NCI-H226 (cell line): Measurements from ENCODE around the gene ROR2.
"Not testable (repeated sequence)": the region's sequence is repeated elsewhere in the genome, so short reads cannot be mapped to it uniquely, and the experiment has no call there.

Experiments
- DNase-seq: peaks from one replicate; pipeline ENCODE4 v3.0.0-alpha.2; 2015

ROR2 gene

DNA sequence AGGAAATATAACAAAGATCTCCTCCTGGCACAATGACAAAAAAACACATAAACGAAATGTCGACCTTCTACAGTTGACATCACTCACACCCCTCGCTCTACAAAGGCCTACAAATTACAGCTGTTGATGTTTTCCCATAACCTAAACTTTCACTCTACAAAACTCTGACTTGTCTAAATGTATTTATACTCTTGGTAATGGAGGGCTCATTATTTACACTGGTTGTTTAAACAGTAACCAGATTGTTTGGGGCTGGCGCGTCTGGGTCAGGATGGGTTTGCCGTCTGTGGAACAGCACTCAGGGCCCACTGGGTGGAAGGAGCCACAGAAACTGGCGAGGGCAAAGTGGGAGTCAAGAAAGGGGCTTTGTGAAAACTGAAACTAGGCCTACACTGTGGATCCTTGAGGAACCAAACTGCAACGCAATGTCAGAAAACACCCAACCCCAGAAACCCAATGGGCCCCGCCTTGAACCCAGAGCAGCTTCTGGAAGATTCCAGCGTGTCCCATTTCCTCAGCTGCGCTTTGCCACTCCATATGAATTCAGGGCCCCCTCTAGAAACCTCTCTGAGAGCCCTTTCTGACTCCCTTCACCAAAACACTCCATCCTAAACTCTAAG lies 136.7 kb downstream of the ROR2 start:
- DNase-seq = no peak

DNA sequence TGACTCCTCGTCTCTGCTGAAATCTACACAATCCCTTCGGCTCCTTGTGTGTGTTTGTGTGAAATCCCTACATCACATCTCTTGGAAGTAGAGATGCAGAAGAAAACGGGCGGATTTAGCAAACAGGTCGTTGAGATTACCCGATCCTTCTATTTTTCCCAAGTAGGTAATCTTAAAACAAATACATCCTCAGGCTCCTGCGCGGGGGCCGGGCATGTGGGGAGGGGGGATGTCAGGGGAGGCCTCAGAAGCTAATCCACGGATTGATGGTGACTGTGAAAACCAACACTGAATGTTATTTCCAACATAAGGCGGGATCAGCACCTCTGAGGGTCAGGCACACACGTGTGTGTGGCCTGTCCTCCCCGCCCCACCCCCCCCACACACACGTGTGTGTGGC lies 137.8 kb downstream of the ROR2 start:
- no peak for DNase-seq

DNA sequence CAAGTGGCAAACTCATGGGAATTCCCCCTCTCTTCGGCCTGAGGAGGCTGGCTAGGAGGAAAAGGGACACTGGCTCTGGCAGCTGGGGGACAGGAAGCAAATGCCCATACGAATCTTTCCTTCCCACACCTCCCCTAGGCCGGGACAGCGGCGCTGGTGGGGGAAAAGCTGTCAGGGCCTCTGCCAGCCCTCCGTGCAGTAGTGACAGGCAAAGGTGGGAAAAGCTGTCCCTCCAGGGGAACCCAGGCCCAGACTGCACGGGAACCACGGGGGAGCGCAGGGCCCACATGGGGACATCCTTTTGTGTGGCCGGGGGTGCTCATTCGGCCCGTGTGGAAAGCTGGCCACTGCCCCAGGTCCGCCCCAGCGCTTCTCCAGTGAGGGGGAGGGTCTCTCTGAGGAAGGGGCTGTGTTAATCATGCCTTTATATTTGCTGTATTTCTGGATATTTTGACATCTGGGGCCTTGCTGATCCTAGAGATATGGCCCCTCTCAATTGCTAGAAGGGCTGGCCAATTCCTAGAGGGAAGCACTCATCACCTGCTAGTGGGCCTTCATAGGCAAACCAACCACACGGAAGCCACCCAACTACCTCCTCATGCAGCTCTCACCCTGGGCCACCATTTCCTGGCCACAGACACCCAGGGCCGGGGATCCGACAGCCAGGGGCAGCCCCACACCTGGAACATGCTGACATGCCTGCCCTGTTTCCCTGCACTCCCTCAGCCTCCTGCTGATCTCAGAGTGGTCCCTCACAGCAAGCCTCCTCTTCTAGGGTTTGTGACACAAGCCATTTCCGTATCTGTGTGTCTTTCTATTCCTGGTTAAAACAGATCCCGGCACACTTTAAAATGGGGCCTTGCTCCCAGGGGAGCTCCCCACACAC lies 138.8 kb downstream of the ROR2 start:
- DNase-seq = no peak

DNA sequence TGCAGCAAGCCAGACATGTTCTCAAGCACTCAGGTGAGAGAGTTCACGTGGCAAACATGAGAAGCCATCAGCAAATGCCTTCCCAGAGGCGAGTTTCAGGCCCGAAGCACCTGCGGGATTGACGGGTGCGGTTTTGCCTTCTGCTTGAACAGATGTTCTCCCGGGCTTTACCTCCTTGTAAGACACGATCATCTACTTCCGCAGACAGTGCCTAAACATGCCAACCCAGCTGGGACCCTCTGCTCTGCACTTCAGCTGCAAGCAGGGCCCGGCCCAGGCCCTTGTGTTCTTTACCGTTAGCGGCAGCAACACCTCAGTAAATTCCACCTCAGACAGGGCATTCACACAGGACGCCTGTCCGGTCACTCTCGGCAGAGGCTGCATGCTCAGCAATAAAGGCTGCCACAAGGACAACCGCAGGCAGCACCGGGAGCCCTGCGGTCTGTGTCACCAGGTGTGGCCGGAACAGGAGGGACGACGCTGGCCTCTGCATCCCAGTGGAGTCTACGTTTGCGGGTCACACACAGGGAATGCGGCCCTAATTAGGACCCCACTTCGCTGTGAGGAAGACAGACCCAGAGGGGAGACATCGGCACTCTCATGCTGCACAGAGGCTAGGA lies 139.6 kb downstream of the ROR2 start:
- no peak for DNase-seq

DNA sequence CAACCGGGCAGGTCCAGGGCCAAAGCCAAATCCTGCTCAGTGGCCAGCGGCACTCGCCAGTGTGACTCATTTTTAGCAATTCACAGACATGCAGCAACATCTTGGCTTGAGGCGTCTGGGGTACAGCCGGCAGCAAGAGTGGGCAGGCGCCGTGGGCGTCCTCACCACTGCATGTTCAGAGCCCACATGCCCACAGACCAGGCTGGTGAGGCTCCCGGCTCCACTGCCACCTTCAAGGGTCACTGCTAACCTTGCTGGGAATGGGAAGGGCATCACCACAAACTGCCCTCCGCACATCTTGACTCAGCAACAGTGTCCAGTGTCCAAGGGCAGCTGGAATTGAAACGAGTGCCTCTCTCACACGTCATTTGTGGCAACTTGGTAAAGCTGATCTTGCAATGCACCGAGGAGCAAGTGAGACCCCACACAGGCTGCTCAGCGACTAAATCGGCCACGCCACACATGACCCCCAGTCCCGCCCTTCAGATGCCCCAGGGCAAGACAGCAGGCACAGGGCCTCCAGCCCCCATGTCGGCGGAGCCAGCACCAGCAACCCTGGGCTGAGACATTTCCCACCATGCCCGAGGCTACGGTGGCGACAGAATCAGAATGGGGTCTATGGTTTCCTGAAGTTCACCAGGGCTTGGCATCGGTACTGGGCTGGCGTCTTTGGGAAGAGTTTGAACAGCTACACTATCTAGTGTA lies 140.3 kb downstream of the ROR2 start:
- DNase-seq = peak; percentile 39

DNA sequence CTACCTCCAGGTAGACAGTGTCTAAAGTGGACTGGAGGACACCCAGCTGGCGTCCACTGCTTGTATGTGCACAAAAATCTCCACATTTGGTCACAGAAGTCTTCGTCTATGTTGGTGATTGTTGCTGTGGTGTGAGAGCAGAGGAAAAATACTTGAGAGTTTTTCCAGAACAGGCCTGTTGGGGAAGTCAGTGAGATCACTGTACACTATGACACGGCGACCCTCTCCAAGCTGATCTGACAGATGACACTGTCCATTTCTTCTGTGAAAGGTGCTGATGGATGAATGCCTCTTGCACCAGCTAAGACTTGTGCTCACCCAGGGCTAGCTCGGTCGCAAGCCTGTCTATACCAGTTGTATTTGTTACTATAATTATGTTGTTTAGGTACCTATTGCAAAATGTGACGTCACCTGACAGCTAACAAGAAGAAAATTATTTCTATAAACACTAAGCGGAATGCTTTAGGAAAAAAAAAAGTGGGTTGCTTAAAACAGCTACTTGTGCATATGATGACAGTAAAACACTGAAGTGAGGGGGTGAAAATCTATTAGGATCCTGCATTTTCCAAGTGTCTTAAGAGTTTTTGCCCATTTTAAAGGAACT lies 142.3 kb downstream of the ROR2 start:
- no peak for DNase-seq

DNA sequence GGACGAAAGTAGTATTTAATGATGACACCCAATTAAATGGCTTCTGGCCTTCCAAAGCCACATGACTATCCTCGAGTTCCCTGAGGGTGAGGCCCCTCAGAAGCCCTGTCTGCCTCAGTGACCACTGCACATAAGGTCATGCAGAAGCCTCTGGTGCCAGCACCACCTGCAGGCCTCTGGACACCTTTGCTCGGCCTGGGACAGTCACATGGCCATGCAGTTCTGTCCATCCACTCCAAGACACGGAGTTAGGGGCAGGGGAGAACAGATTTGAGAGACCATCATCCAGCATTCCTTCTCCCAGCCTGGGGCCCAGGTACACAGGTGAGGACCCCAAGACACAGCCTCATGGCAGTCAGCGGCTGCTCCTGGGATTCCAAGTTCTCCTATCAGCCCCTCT lies 145.0 kb downstream of the ROR2 start:
- no peak for DNase-seq

DNA sequence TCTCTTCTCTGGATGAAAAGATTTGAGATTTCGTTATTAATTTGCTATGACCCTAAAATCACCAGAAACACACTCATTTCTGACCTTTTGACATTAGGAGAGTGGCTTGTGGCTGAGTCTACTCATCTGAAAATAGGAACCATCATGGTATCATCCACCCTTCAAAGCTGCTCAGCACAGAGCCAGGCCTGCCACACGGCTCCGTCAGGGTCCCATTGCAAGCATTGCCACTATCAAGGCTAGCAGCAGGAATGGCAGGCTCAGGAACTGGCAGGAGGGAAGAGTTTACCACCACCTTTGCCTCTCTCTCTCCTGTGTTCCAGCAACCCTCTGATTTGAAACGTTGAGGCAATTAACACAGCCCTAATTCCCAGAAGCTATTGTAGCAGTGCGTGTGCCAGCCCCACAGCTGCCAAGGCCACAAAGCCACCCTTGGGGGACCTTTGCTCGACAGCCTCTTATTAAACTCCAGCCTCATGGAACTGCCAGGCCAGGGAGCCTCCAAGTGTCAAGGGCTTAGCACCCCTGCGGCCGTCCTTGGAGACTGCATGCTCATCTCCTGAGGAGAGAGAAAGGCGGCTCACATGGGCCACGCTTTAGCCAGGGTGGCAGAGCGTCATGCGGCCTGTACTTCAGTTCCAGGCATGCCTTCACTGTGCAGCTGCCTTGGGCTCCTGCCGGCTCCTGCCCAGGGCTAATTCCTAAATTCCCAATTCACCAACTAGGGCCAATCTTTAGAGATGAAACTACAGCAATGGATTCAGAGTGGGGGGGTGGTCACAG lies 145.9 kb downstream of the ROR2 start:
- no peak for DNase-seq

DNA sequence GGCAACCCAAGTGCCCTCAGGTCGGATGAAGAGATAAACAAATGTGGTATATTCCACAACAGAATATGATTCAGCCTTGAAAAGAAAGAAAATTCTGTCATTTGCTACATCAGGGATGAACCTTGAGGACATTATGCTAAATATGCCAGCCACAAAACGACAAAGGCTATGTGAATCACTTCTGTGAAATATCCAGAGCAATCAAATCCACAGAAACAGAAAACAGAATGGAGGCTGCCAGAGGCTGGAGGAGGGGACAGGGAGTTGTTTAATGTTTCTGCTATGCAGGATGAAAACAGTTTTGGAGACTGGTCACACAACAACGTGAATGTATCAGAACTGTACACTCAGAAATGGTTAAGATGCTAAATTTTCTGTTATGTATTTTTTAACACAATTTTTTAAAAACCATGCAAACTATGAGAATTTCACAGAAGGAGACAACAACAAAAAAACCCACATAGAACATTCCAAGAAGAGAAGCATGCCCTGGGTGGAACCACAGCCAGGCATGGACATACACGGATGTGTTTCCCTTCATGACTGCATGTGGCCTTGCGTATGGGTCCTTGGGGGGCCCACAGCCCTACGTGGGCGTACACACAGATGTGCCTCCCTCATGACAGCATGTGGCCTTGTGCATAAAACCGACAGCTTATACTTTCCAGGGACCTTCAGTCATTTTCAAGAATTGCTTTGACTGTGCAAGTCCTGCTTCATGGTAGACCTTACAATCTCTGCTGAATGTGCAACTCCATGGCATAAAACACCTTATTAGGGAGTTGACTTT lies 146.7 kb downstream of the ROR2 start:
- no peak for DNase-seq

DNA sequence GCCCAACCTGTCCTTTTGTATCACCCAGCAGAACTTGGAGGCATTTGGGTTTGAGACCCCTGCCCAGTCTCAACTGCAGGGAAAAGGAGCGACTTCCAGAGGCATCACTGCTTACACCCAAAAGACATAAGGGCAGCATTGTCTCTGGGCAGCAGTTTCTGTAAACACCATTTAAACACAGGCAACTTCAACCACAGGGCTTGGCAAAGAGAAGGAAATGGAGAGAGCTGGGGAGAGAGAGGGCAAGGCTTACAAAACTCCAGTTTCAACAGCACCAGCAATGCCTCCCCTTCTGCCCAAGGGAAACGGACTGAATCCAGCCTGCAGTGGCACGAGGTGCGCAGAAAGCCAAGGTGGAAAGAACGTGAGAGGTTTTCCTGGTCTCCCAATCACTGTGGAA lies 147.6 kb downstream of the ROR2 start:
- no peak for DNase-seq

DNA sequence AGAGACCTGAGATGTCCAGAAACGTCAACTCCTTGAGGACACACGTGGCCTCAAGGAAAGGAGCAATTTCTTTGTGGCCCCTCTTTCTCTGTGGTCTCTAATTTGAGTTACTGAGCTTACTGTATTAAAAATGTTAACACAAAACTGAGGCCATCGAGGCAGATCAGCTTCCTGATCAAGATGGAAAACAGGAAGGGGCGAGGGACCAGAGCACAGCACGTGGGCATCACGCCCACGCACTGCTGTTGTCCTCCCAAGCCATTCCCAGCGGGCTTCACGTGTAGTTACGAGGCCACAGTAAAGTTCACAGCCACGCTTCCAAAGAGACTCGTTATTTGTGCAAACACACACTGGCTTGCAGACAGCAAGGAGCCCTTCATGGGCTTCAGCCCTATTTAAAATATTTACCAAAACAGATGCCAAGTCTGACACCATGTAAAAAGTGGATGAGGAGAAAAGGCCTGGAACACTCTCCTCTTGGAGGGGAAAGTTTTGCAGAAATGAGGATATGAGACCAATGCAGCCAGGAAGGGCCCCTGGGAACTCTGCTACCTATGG lies 149.5 kb downstream of the ROR2 start:
- DNase-seq = no peak

DNA sequence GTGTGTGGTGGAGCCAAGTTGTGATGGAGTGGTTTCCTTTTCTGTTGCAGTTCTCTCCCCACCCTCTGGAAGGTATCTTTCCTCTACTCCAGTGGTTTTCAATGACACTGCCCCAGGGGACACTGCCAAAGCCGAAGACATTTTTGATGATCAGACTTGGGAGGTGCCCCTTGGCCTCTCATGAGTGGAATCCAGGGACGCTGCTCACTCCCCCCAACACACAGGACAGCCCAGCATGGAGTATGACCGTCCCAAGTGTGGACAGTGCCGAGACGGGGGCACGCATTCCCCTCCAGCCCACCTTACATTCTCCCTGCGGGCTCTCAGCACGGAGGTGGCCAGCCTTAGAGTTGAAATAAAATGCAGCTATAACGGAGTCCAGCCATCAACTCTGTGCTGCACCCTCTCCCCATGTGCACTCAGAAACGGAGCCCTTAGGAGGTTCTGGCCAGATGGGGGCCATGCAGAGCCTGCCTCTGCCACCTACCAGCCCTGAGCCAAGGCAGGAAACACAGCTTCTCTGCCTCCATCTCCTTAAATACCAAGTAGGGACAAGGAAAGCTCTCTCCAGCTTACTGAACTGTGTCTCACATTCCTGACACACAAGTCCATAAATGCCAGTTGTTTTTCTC lies 150.8 kb downstream of the ROR2 start:
- DNase-seq = no peak

DNA sequence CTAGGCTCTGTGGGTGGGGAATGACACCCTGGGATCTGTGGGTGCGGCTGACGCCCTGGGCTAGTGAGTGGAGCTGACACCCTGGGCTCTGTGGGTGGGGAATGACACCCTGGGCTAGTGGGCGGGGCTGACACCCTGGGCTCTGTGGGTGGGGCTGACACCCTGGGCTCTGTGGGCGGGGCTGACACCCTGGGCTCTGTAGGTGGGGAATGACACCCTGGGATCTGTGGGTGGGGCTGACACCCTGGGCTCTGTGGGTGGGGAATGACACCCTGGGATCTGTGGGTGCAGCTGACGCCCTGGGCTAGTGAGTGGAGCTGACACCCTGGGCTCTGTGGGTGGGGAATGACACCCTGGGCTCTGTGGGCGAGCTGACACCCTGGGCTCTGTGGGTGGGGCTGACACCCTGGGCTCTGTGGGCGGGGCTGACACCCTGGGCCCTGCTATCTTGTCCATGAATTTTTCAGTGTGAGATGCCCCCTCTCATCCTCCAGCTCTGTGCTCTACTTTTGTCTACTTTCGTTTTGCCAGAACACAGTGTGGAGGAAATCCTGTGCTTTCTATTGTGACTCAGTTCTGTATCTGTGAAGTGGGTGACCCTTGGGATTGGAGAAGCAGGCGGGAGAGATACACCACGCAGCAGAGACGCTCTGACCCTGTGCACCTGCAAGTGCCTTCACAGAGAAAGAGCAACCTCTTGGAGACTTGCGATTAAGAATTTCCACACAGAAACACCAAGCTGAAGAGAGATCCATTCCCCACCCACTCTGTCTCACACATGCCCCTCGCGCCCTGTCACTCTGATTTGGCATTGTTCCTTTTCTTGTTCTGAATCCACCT lies 151.5 kb downstream of the ROR2 start:
- DNase-seq = peak; percentile 58

DNA sequence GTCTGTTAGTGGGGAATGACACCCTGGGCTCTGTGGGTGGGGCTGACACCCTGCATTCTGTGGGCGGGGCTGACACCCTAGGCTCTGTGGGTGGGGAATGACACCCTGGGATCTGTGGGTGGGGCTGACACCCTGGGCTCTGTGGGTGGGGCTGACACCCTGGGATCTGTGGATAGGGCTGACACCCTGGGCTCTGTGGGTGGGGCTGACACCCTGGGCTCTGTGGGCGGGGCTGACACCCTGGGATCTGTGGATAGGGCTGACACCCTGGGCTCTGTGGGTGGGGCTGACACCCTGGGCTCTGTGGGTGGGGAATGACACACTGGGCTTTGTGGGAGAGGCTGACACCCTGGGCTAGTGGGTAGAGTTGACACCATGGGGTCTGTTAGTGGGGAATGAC lies 152.5 kb downstream of the ROR2 start:
- not testable (repeated sequence) for DNase-seq

DNA sequence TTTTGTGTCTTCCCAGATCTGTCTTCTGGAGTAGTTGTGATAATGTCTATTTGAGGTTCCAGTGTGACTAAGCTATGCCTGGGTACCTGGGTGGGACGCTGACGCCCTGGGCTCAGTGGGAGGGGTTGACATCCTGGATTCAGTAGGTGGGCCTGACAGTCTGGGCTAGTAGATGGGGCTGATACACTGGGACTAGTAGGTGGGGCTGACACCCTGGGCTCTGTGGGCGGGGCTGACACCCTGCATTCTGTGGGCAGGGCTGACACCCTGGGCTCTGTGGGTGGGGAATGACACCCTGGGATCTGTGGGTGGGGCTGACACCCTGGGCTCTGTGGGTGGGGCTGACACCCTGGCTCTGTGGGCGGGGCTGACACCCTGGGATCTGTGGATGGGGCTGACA lies 153.5 kb downstream of the ROR2 start:
- DNase-seq = peak; percentile 34

DNA sequence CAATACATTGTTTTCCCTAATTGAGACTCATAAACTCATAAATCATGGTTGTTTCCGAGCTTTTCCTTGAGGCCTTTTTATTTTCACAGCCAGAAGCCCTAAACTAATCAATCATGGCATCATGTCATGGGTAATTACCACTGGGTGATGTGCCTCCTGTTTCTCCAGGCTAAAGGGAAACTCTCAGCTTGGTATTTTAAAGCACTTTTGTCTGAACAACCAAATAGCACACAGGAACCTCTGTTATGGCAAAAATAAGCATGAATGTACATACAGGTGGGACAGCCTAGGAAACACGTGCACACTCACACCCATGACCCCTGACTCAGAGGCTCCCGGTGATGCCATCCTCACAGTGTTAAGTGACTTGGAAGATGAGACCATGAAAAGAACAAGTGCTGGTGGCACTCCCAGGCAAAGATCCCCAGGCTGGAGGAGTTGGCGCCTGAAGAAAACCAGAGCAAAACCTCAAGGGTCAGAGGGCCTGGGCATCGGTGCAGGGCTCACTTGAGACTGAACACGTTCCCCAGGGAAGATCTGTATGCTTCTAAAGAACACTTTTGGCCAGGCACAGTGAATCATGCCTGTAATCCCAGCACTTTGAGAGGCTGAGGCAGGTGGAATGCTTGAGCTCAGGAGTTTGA lies 154.3 kb downstream of the ROR2 start:
- peak; percentile 61 for DNase-seq

DNA sequence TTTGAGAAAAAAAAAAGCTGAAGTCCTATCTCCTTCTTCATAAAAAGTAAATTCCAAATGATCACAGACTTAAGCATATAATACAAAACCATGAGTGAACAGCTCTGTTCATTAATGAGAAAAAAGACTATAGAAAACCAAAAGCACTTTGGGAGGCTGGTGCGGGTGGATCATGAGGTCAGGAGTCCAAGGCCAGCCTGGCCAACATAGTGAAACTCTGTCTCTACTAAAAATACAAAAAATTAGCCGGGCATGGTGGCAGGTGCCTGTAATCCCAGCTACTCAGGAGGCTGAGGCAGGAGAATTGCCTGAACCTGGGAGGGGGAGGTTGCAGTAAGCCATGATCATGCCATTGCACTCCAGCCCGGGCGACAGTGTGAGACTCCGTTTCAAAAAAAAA lies 156.7 kb downstream of the ROR2 start:
- DNase-seq = not testable (repeated sequence)

DNA sequence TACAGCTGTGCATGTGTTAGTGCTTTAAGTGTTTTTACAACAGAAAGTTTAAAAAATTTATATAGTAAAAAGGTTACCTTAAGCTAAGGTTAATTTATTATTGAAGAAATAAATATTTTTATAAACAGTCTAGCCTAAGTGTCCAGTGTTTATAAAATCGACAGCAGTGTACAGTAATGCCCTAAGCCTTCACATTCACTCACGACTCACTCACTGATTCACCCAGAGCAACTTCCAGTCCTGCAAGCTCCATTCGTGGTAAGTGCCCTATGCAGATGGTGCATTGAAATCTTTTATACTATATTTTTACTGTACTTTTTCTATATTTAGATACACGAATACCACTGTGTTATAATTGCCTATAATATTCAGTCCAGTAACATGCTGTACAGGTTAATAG lies 159.1 kb downstream of the ROR2 start:
- DNase-seq = peak; percentile 39

DNA sequence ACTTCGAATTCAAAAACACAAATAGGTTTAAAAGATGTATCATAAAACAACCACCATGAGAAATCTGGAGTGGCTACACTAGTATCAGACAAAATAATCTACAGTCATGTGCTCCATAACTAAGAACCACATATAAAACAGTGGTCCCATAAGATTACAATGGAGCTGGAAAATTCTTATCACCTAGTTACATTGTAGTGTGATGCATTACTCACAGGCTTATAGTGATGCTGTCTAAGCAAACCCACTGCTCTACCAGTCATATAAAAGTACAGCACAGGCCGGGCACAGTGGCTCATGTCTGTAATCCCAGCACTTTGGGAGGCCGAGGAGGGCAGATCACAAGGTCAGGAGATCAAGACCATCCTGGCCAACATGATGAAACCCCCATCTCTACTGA lies 160.1 kb downstream of the ROR2 start:
- peak; percentile 56 for DNase-seq
